Activated CD4-positive, CD25-positive, alpha-beta regulatory T cell (primary cell): ENCODE results near the gene SNCG.
"Not testable (repeated sequence)": the region's sequence is repeated elsewhere in the genome, so short reads cannot be mapped to it uniquely, and the experiment has no call there.

Experiments used
- DNase-seq, 4 experiments: peaks; one replicate each; lab custom pipeline; 2025; lab: John Stamatoyannopoulos, UW

SNCG gene

GRCh38 chr10:86978457-86978856 is 20.1 kb downstream of the SNCG start:
- DNase-seq: not testable (repeated sequence)

GRCh38 chr10:86979296-86979818 is 21.0 kb downstream of the SNCG start:
- no peak for DNase-seq

- DNase-seq: no peak
Measured at GRCh38 chr10:86979977-86980448, 21.6 kb downstream of the SNCG start.

- DNase-seq: not testable (repeated sequence)
Measured at GRCh38 chr10:86981020-86981419, 22.6 kb downstream of the SNCG start.

GRCh38 chr10:86981716-86982115 is 23.3 kb downstream of the SNCG start:
- no peak for DNase-seq

- DNase-seq: not testable (repeated sequence)
Measured at GRCh38 chr10:86984498-86984897, 26.1 kb downstream of the SNCG start.

GRCh38 chr10:86988520-86988919 is 30.1 kb downstream of the SNCG start:
- DNase-seq: no peak

DNA sequence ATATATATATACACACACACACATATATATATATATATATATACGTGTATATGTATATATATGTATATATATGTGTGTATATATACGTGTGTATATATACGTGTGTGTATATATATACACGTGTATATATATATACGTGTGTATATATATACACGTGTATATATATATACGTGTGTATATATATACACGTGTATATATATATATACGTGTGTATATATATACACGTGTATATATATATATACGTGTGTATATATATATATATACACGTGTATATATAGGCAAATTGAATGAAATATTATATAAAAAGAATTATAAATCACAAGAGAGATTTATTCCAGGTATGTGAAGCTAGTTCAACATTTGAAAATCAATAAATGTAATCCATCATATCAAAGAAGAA is 33.0 kb downstream of the SNCG start:
- not testable (repeated sequence) for DNase-seq

- no peak for DNase-seq
Measured at GRCh38 chr10:86992456-86992855, 34.1 kb downstream of the SNCG start.

GRCh38 chr10:86992929-86993328 is 34.5 kb downstream of the SNCG start:
- DNase-seq: no peak

- DNase-seq: not testable (repeated sequence)
Measured at GRCh38 chr10:86999802-87000403, 41.5 kb downstream of the SNCG start.

DNA sequence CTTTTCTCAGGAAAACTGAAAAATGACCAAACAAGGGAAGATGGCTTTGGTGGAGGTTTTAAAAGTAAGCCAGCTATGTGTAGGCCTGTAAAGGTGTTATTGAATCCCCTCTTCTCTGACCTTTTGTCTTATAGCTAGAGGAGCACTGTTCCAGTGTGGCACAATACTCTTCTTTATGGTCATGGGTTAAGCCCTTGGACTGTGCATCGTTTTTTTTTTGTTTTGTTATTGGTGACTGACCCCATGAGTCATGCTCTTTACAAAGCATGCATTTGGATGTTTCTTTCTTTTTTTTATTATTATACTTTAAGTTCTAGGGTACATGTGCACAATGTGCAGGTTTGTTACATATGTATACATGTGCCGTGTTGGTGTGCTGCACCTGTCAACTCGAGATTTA is 42.1 kb downstream of the SNCG start:
- DNase-seq: no peak

DNA sequence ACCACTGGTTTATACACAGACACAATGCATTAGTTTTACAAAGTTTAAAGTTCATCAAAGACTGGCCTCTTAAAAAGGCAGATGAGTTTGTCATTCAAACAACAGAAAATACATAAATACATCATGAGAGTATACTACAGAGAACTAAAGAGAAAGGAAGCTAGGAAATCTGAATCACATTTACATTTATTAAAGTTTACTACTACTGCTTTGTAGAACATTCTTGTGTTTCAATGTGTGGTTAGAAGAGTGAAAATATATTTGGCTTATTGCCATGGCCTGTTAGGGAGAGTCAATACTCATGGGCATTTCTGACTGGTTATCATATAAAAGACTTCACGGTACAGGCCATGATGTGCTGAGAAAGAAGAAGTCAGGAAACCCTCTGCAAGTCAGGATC is 48.7 kb downstream of the SNCG start:
- not testable (repeated sequence) for DNase-seq

DNA sequence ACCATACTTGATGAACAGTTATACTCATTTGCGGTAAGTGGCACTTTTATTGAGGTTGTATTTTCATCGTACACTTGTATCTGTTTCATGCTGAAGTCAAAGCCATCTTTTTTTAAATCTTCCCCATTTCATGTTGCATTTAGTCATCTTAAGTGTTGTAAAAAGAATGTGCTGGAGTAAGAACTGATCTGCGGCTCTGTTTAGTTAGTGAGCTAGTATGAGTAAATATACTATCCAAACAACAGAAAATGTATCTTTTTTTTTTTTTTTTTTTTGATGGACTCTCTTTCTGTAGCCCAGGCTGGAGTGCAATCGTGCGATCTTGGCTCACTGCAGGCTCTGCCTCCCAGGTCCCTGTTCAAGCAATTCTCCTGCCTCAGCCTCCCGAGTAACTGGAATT is 49.3 kb downstream of the SNCG start:
- not testable (repeated sequence) for DNase-seq

DNA sequence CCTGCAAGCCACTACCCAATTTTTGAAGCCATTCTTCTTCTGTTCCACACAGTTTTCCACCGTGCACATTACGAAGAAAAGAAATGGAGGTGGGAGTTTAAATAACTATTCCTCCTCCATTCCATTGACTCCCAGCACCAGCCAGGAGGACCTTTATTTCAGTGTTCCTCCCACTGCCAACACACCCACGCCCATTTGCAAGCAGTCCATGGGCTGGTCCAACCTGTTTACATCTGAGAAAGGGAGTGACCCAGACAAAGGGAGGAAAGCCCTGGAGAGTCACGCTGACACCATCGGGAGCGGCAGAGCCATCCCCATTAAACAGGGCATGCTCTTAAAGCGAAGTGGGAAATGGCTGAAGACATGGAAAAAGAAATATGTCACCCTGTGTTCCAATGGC is 49.9 kb downstream of the SNCG start:
- DNase-seq: not testable (repeated sequence)

- not testable (repeated sequence) for DNase-seq
Measured at GRCh38 chr10:87009134-87009696, 50.8 kb downstream of the SNCG start.
